Mesodermal cell (in vitro differentiated cells): ENCODE data around the gene NKX6-1.

Source experiments
- H3K27ac ChIP-seq: 2 replicates; pipeline ENCODE4 v1.7.0; 2013; ENCODE audit warnings: mild to moderate bottlenecking, low read depth, low read length, moderate library complexity; ENCODE audit not compliant: severe bottlenecking
- H3K36me3 ChIP-seq: 2 replicates; pipeline ENCODE4 v1.7.1; 2013; ENCODE audit warnings: mild to moderate bottlenecking, low read length, moderate library complexity; ENCODE audit not compliant: control insufficient read depth, insufficient read depth
- H3K4me1 ChIP-seq: one replicate; pipeline ENCODE4 v1.7.1; 2013; ENCODE audit warnings: mild to moderate bottlenecking, low read length; ENCODE audit not compliant: insufficient read depth, control insufficient read depth, poor library complexity, severe bottlenecking
- H3K4me3 ChIP-seq: 2 replicates; pipeline ENCODE4 v1.7.0; 2013; ENCODE audit warnings: low read length, control low read depth, mild to moderate bottlenecking; ENCODE audit not compliant: insufficient read depth, poor library complexity, severe bottlenecking; ENCODE audit errors: extremely low read depth
- H3K9me3 ChIP-seq: 2 replicates; pipeline ENCODE4 v1.7.1; 2013; ENCODE audit warnings: mild to moderate bottlenecking, low read length, moderate library complexity; ENCODE audit not compliant: control insufficient read depth
- WGBS, 2 experiments: methylation state at CpG; one replicate each; pipeline ENCODE4 v1.1.5; 2013; ENCODE audit warnings: missing lambda C conversion rate in 2 of 2; ENCODE audit not compliant: insufficient coverage in 2 of 2; 5-methylcytosine and 5-hydroxymethylcytosine counted together

NKX6-1 gene

DNA sequence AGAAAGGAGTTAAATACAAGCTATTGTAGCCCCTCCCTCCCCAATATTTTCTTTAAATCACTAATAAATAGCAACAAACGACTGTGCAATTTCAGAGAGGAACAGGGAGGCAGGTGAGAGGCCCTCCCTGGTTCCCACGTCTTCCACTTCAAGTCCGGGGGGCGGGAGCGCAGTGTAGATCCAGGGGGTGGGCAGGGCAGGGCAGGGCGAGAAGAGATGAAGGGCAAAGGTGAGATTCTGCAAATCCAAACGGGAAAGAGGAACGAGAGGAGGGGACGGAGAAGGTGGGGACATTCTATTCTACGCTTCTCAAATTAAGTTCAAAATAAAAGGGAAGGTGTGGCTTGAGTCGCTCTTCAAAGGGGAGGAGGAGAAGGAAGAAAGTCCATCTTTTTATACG, 6.8 kb downstream of the NKX6-1 start:
- Histone ChIP-seq H3K4me3 (no peak overlapping the region), H3K4me1 (peaks cover 11% of the 10 kb centered on the region)

DNA sequence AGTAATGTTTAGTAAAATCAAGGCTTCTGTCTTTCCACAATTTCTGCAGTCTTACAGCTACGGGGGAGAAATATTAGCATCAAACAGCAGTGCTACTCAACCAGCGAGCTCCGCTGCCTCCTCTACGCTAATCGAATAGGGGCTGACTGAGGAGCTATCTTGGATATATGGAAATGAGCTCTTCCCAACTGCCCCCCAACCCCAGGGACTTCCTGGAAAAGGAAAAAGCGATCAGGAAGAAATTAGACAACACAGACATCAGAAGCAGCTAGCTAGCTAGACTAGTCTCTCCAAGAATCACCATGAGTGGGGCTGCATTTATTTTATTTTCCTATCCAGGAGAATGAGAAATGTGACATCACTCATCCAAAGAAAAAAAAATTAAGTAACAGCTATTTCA, 7.6 kb downstream of the NKX6-1 start:
- H3K27ac ChIP-seq, result no peak overlapping the region
- WGBS, 2 experiments, result 7% methylated on average over 3 of the region's 6 CpGs; no CpG with 5 or more reads in 1 of the 2 experiments
- no peaks in the 10 kb centered on the region for H3K36me3 ChIP-seq
- H3K4me3 ChIP-seq, result no peak overlapping the region
- peaks cover 8% of the 10 kb centered on the region for H3K4me1 ChIP-seq
- no peaks in the 10 kb centered on the region for H3K9me3 ChIP-seq

More for the DNA sequence above, 6.8 kb downstream of the NKX6-1 start:
- Histone ChIP-seq H3K27ac (no peak overlapping the region), H3K9me3 (no peaks in the 10 kb centered on the region), H3K36me3 (no peaks in the 10 kb centered on the region)
- WGBS, 2 experiments, result 0 to 20% methylated on average over 1 to 2 of the region's 12 CpGs

DNA sequence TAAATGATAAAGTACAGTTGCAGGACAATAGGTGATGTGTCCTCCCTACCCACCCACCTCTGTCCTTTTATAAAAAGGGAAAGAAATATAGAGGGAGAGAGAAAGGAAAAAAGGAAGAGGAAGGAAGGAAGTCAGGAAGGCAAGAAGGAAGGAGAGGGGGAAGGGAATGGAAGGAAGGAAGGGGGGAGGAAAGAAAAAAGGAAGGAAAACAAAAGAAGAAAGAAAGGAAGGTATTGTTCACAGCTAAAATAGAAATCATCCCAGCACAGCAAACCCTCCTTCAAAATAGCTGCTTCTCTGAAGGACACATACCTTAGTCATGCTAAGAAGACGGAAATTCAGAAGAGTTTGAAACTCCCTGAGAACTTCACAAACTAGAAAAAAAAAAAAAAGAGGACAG, 8.4 kb downstream of the NKX6-1 start:
- Histone ChIP-seq H3K9me3 (no peaks in the 10 kb centered on the region), H3K4me3 (no peak overlapping the region), H3K36me3 (no peaks in the 10 kb centered on the region), H3K4me1 (peaks cover 8% of the 10 kb centered on the region), H3K27ac (no peak overlapping the region)
- no CpG with 5 or more reads among the region's 1 CpG for WGBS, 2 experiments

GRCh38 chr4:84484236-84484635, 14.9 kb downstream of the NKX6-1 start:
- Histone ChIP-seq H3K9me3 (no peaks in the 10 kb centered on the region), H3K36me3 (no peaks in the 10 kb centered on the region), H3K4me1 (no peaks in the 10 kb centered on the region), H3K27ac (no peak overlapping the region), H3K4me3 (no peak overlapping the region)
- WGBS, 2 experiments, result 25 to 40% methylated on average over 2 to 4 of the region's 4 CpGs

- H3K27ac ChIP-seq, result no peak overlapping the region
- H3K9me3 ChIP-seq, result no peaks in the 10 kb centered on the region
- H3K4me1 ChIP-seq, result no peaks in the 10 kb centered on the region
- 91 to 95% methylated on average over 17 to 20 of the region's 20 CpGs for WGBS, 2 experiments
- no peak overlapping the region for H3K4me3 ChIP-seq
- no peaks in the 10 kb centered on the region for H3K36me3 ChIP-seq
Observed at GRCh38 chr4:84483688-84484087, 15.4 kb downstream of the NKX6-1 start.

GRCh38 chr4:84482564-84483563, 16.2 kb downstream of the NKX6-1 start:
- no peak overlapping the region for H3K27ac ChIP-seq
- WGBS, 2 experiments, result 87 to 93% methylated on average over 53 to 69 of the region's 69 CpGs
- no peaks in the 10 kb centered on the region for H3K9me3 ChIP-seq
- no peak overlapping the region for H3K4me3 ChIP-seq
- H3K36me3 ChIP-seq, result no peaks in the 10 kb centered on the region
- H3K4me1 ChIP-seq, result no peaks in the 10 kb centered on the region

- H3K36me3 ChIP-seq, result no peaks in the 10 kb centered on the region
- H3K27ac ChIP-seq, result no peak overlapping the region
- WGBS, 2 experiments, result 10 to 11% methylated on average over 19 to 20 of the region's 20 CpGs
- no peaks in the 10 kb centered on the region for H3K9me3 ChIP-seq
- no peaks in the 10 kb centered on the region for H3K4me1 ChIP-seq
- H3K4me3 ChIP-seq, result no peak overlapping the region
Observed at GRCh38 chr4:84481860-84482245, 17.2 kb downstream of the NKX6-1 start.

DNA sequence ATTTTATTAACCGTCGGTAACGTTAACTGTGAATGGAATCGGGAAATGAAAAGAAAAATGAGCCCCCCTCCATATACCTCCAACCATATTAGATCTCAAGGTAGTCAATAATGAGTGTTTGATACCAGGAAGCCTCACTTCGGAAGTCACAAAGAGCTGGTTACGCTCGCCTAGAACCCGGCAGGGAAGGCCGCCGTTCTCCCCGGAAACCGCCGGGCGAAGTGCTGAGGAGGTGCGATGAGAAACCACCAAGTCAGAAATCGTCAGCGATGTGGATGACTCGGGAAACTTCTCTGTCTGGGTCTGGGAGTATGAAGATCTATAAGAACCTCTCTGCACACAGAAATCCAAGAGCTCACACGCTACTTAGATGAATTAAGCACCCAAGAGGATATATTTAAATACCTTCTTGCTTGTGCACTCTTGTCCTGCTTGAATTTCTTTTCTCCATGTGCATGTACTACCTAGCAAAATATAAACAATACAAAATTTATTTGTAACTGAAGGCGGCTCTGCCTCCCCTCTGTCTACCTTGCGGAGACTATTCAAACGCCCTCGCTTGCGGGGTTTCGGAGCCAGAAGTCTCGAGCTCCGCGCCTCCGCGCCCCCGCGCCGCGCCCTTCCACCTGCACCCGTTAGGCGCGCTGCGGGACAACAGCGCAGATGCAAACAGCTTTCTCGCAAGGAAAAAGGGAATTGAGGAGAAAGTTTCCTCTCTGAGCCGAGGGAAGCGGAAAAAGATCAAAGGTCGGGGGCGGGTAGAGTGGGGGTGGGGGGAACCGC, 17.8 kb downstream of the NKX6-1 start:
- Histone ChIP-seq H3K4me1 (no peaks in the 10 kb centered on the region), H3K27ac (no peak overlapping the region), H3K36me3 (no peaks in the 10 kb centered on the region), H3K4me3 (no peak overlapping the region), H3K9me3 (no peaks in the 10 kb centered on the region)
- 6 to 17% methylated on average over 20 of the region's 45 CpGs for WGBS, 2 experiments

- no peak overlapping the region for H3K4me3 ChIP-seq
- no peaks in the 10 kb centered on the region for H3K4me1 ChIP-seq
- H3K27ac ChIP-seq, result no peak overlapping the region
- no peaks in the 10 kb centered on the region for H3K36me3 ChIP-seq
- no peaks in the 10 kb centered on the region for H3K9me3 ChIP-seq
- WGBS, 2 experiments, result 36 to 56% methylated on average over 2 to 3 of the region's 4 CpGs
Observed at GRCh38 chr4:84480082-84480481, 19.0 kb downstream of the NKX6-1 start.

DNA sequence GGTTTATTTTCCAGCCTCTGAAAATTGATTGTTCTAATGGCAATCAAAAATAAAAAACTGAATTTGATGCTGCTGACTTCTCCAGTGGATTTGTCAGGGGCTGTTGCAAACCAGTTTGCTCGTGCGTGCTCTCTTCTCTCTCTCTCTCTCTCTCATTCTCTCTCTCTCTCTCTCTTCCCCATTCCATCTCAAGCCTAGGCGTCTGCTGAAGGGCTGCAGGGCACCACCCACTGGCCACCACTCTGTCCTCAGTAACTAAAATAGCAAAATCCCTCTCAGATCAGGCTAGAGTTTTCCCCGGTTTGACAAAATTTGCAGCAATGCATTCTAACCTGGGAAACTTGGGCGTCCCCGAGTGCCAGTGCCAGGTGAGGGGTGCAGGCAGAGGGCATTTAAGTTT, 19.4 kb downstream of the NKX6-1 start:
- Histone ChIP-seq H3K9me3 (no peaks in the 10 kb centered on the region), H3K27ac (no peak overlapping the region), H3K36me3 (no peaks in the 10 kb centered on the region), H3K4me3 (no peak overlapping the region), H3K4me1 (no peaks in the 10 kb centered on the region)
- WGBS, 2 experiments, result 15 to 22% methylated on average over 5 of the region's 6 CpGs
